Stimulated activated CD4-positive, alpha-beta T cell treated with anti-CD3 and anti-CD28 coated beads, Interleukin-1b, Interleukin-23, amount 100 ng/mL, for 4 hours (primary cell): ENCODE results near the gene C20orf144.

Experiments used
- DNase-seq, 2 donors: peaks; one replicate each; pipeline ENCODE4 v3.0.0-alpha.2; 2020; ENCODE audit warnings: low read depth in 2 of 2

C20orf144 gene

GRCh38 chr20:33650111-33650752 lies 11.9 kb upstream of the C20orf144 start:
- DNase-seq, result no peak

GRCh38 chr20:33650753-33651561 lies 11.2 kb upstream of the C20orf144 start:
- DNase-seq, result no peak

- DNase-seq, result no peak
Measured at GRCh38 chr20:33651562-33652048, 10.5 kb upstream of the C20orf144 start.

- DNase-seq, result no peak
Measured at GRCh38 chr20:33653218-33653899, 8.8 kb upstream of the C20orf144 start.

GRCh38 chr20:33653900-33654596 lies 8.1 kb upstream of the C20orf144 start:
- no peak for DNase-seq

- DNase-seq, result no peak
Measured at GRCh38 chr20:33654680-33655161, 7.4 kb upstream of the C20orf144 start.

GRCh38 chr20:33655164-33655563 lies 7.0 kb upstream of the C20orf144 start:
- DNase-seq, result no peak

GRCh38 chr20:33656010-33656782 lies 5.9 kb upstream of the C20orf144 start:
- DNase-seq, result no peak

GRCh38 chr20:33656783-33657703 lies 5.1 kb upstream of the C20orf144 start:
- no peak for DNase-seq

- DNase-seq, result no peak
Measured at GRCh38 chr20:33657704-33658095, 4.4 kb upstream of the C20orf144 start.

GRCh38 chr20:33658510-33658909 lies 3.6 kb upstream of the C20orf144 start:
- no peak for DNase-seq

- no peak for DNase-seq
Measured at GRCh38 chr20:33658929-33659328, 3.2 kb upstream of the C20orf144 start.

- DNase-seq, result no peak
Measured at GRCh38 chr20:33659341-33660034, 2.6 kb upstream of the C20orf144 start.

- no peak for DNase-seq
Measured at GRCh38 chr20:33660035-33660684, 2.0 kb upstream of the C20orf144 start.

- no peak for DNase-seq
Measured at GRCh38 chr20:33660685-33661058, 1.5 kb upstream of the C20orf144 start.

- DNase-seq, result peak; percentile 66 to 81
Measured at GRCh38 chr20:33663161-33664084, 1.3 kb downstream of the C20orf144 start.

- no peak for DNase-seq
Measured at GRCh38 chr20:33664085-33664761, 2.1 kb downstream of the C20orf144 start.
